Liver (tissue), 9 donors: Measurements from ENCODE around the gene CRYL1. TPM values are rescaled to one million over a fixed set of nuclear protein-coding genes. Genes with fewer than 3 reads are reported as not detected.

Experiments
- DNase-seq: peaks from one replicate; pipeline ENCODE4 v3.0.0-alpha.2; 2017; ENCODE audit warnings: low spot score
- H3K27ac ChIP-seq, 2 donors: one replicate each; pipeline ENCODE4 v1.7.0; 2013; ENCODE audit warnings: inconsistent platforms in 2 of 2, low read length in 2 of 2, control low read depth in 1 of 2, low read depth in 1 of 2, mild to moderate bottlenecking in 1 of 2
- H3K27me3 ChIP-seq, 4 donors: one replicate each; pipeline versions ENCODE4 v1.6.1 to v1.7.0; 2013; ENCODE audit warnings: low read length in 3 of 4, inconsistent platforms in 1 of 4, mild to moderate bottlenecking in 1 of 4, moderate library complexity in 1 of 4; ENCODE audit not compliant: control insufficient read depth in 4 of 4, insufficient read depth in 4 of 4
- H3K36me3 ChIP-seq, 4 donors: one replicate each; pipeline versions ENCODE4 v1.6.1 to v1.7.0; 2013; ENCODE audit warnings: low read length in 3 of 4, mild to moderate bottlenecking in 3 of 4, low read depth in 1 of 4, moderate library complexity in 1 of 4; ENCODE audit not compliant: control insufficient read depth in 4 of 4, insufficient read depth in 3 of 4
- H3K4me1 ChIP-seq, 4 donors: one replicate each; pipeline versions ENCODE4 v1.6.1 to v1.7.0; 2013; ENCODE audit warnings: low read length in 3 of 4, mild to moderate bottlenecking in 3 of 4, moderate library complexity in 1 of 4; ENCODE audit not compliant: control insufficient read depth in 4 of 4, insufficient read depth in 4 of 4
- H3K4me3 ChIP-seq, 3 donors: one replicate each; pipeline versions ENCODE4 v1.6.1 to v1.7.0; 2013; ENCODE audit warnings: low read length in 3 of 3, control low read depth in 1 of 3, low read depth in 1 of 3, mild to moderate bottlenecking in 1 of 3
- H3K9ac ChIP-seq, 2 donors: one replicate each; pipeline ENCODE4 v1.7.0; 2013; ENCODE audit warnings: low read length in 2 of 2, mild to moderate bottlenecking in 2 of 2, moderate library complexity in 2 of 2, control low read depth in 1 of 2, low read depth in 1 of 2
- H3K9me3 ChIP-seq, 4 donors: one replicate each; pipeline versions ENCODE4 v1.6.1 to v1.7.0; 2013; ENCODE audit warnings: low read length in 3 of 4; ENCODE audit not compliant: control insufficient read depth in 4 of 4
- ATF3 ChIP-seq: IDR thresholded peaks from 2 replicates; pipeline ENCODE4 v1.6.1; 2016; ENCODE audit warnings: antibody characterized with exemption
- CTCF ChIP-seq: fragments of 150-350 bp; IDR thresholded peaks from 2 replicates; pipeline ENCODE4 v1.5.1; 2017; ENCODE audit warnings: improper control_type of control experiment, low read depth, low read length; ENCODE audit not compliant: missing input control
- EGR1 ChIP-seq, 2 donors: IDR thresholded peaks; 2 replicates each; pipeline ENCODE4 v1.6.1; 2016 to 2018; ENCODE audit warnings: antibody characterized with exemption in 2 of 2, low read depth in 2 of 2
- HNF4A ChIP-seq, 2 donors: conservative IDR thresholded peaks; 2 replicates each; pipeline ENCODE4 v1.6.1; 2016; ENCODE audit warnings: antibody characterized with exemption in 2 of 2, mild to moderate bottlenecking in 2 of 2
- JUND ChIP-seq, 2 donors: IDR thresholded peaks; 2 replicates each; pipeline ENCODE4 v1.6.1; 2016; ENCODE audit warnings: antibody characterized with exemption in 2 of 2
- MAX ChIP-seq: IDR thresholded peaks from 2 replicates; pipeline ENCODE4 v1.6.1; 2016; ENCODE audit warnings: antibody characterized with exemption
- NR2F2 ChIP-seq: IDR thresholded peaks from 2 replicates; pipeline ENCODE4 v1.6.1; 2016; ENCODE audit warnings: antibody characterized with exemption
- RAD21 ChIP-seq, 2 donors: IDR thresholded peaks; 2 replicates each; pipeline ENCODE4 v1.6.1; 2016; ENCODE audit warnings: antibody characterized with exemption in 2 of 2, mild to moderate bottlenecking in 2 of 2
- REST ChIP-seq: IDR thresholded peaks from 2 replicates; pipeline ENCODE4 v1.6.1; 2016; ENCODE audit warnings: antibody characterized with exemption, mild to moderate bottlenecking
- RXRA ChIP-seq, 2 donors: IDR thresholded peaks; 2 replicates each; pipeline ENCODE4 v1.6.1; 2017 to 2018; ENCODE audit warnings: antibody characterized with exemption in 2 of 2, mild to moderate bottlenecking in 1 of 2
- SP1 ChIP-seq: IDR thresholded peaks from 2 replicates; pipeline ENCODE4 v1.6.1; 2018; ENCODE audit warnings: antibody characterized with exemption, mild to moderate bottlenecking
- TAF1 ChIP-seq: conservative IDR thresholded peaks from 2 replicates; pipeline ENCODE4 v1.6.1; 2016; ENCODE audit warnings: antibody characterized with exemption, mild to moderate bottlenecking
- ZBTB33 ChIP-seq: IDR thresholded peaks from 2 replicates; pipeline ENCODE4 v1.6.1; 2016; ENCODE audit warnings: antibody characterized with exemption
- WGBS: extraction: QIAGEN DNeasy Blood & Tissue Kit; methylation state at CpG from one replicate; pipeline ENCODE4 v1.1.7; 2013; 5-methylcytosine and 5-hydroxymethylcytosine counted together
- polyA plus RNA-seq, 2 donors: library from polyadenylated mRNA; stranded (reverse) in 1 of 2; unstranded in 1 of 2; fragments of 200-250 nt in 1 of 2; fragments of >200 nt in 1 of 2; fragmentation: Nextera tagmentation in 1 of 2; extraction: Ambion mirVana in 1 of 2; gene quantifications; one replicate each; pipeline versions ENCODE4 v1.2.1 to v1.2.3, GENCODE V29; 2013 to 2015
- total RNA-seq, 2 donors: library from RNA; depleted of rRNA; stranded (reverse); fragments of >200 nt; gene quantifications; one replicate each; pipeline ENCODE4 v1.2.3, GENCODE V29; 2014
- donor health status: healthy.
- donor health status: healthy.
- donor health status: healthy.
- donor health status: healthy.
- donor health status: healthy.

CRYL1 gene
- total and polyA plus RNA-seq, 4 donors = 87.8 to 179 (median 168) TPM

GRCh38 chr13:20565115-20565736 lies 39.6 kb upstream of the CRYL1 start:
- WGBS = 95% methylated on average over 11 of the region's 11 CpGs

GRCh38 chr13:20561741-20562140 lies 36.1 kb upstream of the CRYL1 start:
- no peak for DNase-seq
- Histone ChIP-seq H3K27ac (no peak overlapping the region), H3K27me3 (no peaks in the 10 kb centered on the region), H3K36me3 (no peaks in the 10 kb centered on the region), H3K9ac (no peak overlapping the region), H3K4me1 (peaks cover 4 to 33% (median 21%) of the 10 kb centered on the region in 4 donors), H3K4me3 (no peak overlapping the region), H3K9me3 (no peaks in the 10 kb centered on the region)
- WGBS = 79% methylated on average over 5 of the region's 5 CpGs
- TF ChIP-seq HNF4A (conservative IDR thresholded peaks at IDR 0.05) (no peak), MAX (no peak), ZBTB33 (no peak), ATF3 (no peak), TAF1 (no peak), JUND (IDR thresholded peaks at IDR 0.05) (no peak), RXRA (IDR thresholded peaks at IDR 0.05) (no peak)

More at GRCh38 chr13:20565115-20565736, 39.6 kb upstream of the CRYL1 start:
- no peak for DNase-seq
- Histone ChIP-seq H3K9me3 (no peaks in the 10 kb centered on the region), H3K36me3 (no peaks in the 10 kb centered on the region), H3K9ac (no peak overlapping the region), H3K4me3 (no peak overlapping the region), H3K4me1 (peaks cover 3 to 19% (median 4%) of the 10 kb centered on the region in 4 donors), H3K27ac (no peak overlapping the region), H3K27me3 (no peaks in the 10 kb centered on the region)
- TF ChIP-seq REST (no peak), ATF3 (no peak), SP1 (no peak), NR2F2 (no peak), RXRA (IDR thresholded peaks at IDR 0.05) (no peak), EGR1 (IDR thresholded peaks at IDR 0.05; ENCODE audit: low read depth in 2 of 2) (no peak), RAD21 (IDR thresholded peaks at IDR 0.05) (no peak), TAF1 (no peak), CTCF (no peak)
